BJ (cell line): ENCODE measurements around the gene PTPRG. TPM values are rescaled to one million over a fixed set of nuclear protein-coding genes. Genes with fewer than 3 reads are reported as not detected.

Experiments used
- CTCF ChIA-PET: fragments of 350-600 bp; formaldehyde crosslinking; extraction: SDS; loops from one replicate; lab custom pipeline; 2021; ENCODE audit warnings: antibody characterized with exemption, inconsistent platforms; lab: Yijun Ruan, JAX
- POLR2A ChIA-PET: fragments of 300-600 bp; sonication (Branson Sonifier 250); formaldehyde crosslinking; extraction: SDS; loops from one replicate; lab custom pipeline; 2021; ENCODE audit warnings: antibody characterized with exemption; lab: Charles Lee
- DNase-seq: peaks from one replicate; pipeline ENCODE4 v3.0.0-alpha.2; 2011; ENCODE audit warnings: low read depth
- H3K27me3 ChIP-seq: 2 replicates; pipeline ENCODE4 v1.6.0; 2011; ENCODE audit warnings: low read length; ENCODE audit not compliant: control insufficient read depth, insufficient read depth
- H3K36me3 ChIP-seq: 2 replicates; pipeline ENCODE4 v1.5.1; 2011; ENCODE audit warnings: low read length; ENCODE audit not compliant: control insufficient read depth, insufficient read depth
- H3K4me3 ChIP-seq: 2 replicates; pipeline ENCODE4 v1.5.1; 2011; ENCODE audit warnings: low read depth, mild to moderate bottlenecking, control low read depth, low read length
- polyA plus RNA-seq: library from polyadenylated mRNA; depleted of rRNA; stranded (reverse); fragments of >200 nt; gene quantifications from 2 replicates; pipeline ENCODE4 v1.2.3, GENCODE V29; 2011
- TF ChIP-seq, protein P1 (sequence below): IDR thresholded peaks from 2 replicates; pipeline ENCODE4 v1.5.1; 2011; ENCODE audit warnings: low read depth, mild to moderate bottlenecking, control low read depth, inconsistent platforms, low read length, moderate library complexity; ENCODE audit not compliant: insufficient read depth

Gene PTPRG
- polyA plus RNA-seq, 1 experiment: 20.8 TPM

DNA sequence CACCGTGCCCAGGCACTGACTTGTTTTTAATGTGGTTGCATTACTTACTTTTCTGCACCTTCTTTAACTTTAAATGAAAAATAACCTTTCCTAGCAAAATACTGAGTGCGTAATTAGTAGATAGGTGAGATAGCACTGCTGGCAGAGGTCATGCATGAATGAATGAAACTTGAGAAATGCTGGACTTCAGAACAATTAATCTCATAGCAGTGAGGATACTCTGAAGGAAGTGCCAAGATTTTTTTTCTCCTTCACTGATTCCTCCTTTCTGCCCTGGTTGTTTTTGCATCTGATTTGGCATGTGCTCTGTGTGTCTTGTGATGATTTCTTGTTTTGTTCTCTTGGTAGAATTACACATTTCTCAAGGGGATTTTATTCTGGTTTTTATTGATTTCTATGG, 378.9 kb downstream of the PTPRG start:
- no peak for DNase-seq
- Histone ChIP-seq H3K4me3 (no peak overlapping the region), H3K27me3 (no peaks in the 10 kb centered on the region), H3K36me3 (no peaks in the 10 kb centered on the region)
- CTCF ChIA-PET: no interaction called here
- TF ChIP-seq, protein P1, sequence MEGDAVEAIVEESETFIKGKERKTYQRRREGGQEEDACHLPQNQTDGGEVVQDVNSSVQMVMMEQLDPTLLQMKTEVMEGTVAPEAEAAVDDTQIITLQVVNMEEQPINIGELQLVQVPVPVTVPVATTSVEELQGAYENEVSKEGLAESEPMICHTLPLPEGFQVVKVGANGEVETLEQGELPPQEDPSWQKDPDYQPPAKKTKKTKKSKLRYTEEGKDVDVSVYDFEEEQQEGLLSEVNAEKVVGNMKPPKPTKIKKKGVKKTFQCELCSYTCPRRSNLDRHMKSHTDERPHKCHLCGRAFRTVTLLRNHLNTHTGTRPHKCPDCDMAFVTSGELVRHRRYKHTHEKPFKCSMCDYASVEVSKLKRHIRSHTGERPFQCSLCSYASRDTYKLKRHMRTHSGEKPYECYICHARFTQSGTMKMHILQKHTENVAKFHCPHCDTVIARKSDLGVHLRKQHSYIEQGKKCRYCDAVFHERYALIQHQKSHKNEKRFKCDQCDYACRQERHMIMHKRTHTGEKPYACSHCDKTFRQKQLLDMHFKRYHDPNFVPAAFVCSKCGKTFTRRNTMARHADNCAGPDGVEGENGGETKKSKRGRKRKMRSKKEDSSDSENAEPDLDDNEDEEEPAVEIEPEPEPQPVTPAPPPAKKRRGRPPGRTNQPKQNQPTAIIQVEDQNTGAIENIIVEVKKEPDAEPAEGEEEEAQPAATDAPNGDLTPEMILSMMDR: no peak
- POLR2A ChIA-PET: no interaction called here

DNA sequence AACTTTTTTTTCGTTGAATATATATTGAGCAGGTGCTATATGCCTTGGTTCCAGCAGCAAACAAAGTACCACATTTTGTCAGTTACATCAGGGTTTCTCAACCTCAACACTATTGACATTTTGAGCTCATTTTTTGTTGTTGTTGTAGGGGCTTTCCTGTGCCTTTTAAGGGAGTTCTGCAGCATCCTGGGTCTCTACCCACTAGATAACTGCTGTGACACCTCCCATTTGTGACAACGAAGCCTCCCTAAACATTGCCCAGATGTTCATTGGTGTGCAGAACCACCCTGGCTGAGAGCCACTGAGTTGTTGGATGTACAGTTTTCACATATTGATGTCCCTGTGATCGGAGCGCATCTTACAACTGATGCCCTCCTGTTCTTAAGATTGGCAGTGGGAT, 382.6 kb downstream of the PTPRG start:
- no peak for DNase-seq
- ChIA-PET POLR2A (no interaction called here), CTCF (interaction anchor here (1.0 kb wide), 1 partner anchor 12 kb away, joined by 3 read pairs; no protein-coding TSS in a partner anchor)
- Histone ChIP-seq H3K36me3 (no peaks in the 10 kb centered on the region), H3K27me3 (no peaks in the 10 kb centered on the region), H3K4me3 (no peak overlapping the region)
- TF ChIP-seq, protein P1: no peak

DNA sequence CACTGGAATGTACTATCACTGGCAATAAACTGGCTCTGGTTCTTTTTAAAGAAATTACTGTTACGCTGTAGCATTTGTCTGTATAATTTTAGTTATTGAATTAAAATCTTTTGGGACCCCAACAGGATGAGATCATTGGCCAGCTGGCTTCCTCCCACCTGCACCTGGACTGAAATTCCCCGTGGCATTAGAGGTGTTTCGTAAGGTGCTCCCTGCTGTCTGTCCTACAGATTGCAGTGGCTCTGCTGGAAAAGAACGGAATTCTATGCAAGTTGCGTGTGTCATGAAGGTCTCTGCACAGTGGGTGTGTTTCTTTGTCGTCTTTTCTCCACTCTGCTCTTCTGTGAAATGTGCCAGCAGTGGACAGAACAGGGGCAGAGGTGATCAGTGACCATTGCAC, 383.4 kb downstream of the PTPRG start:
- CTCF ChIA-PET: interaction anchor here (0.8 to 1.1 kb wide), 2 partner anchors 8 to 11 kb away, joined by 3 to 4 read pairs; no protein-coding TSS in a partner anchor
- Histone ChIP-seq H3K27me3 (no peaks in the 10 kb centered on the region), H3K36me3 (no peaks in the 10 kb centered on the region), H3K4me3 (no peak overlapping the region)
- DNase-seq: no peak
- TF ChIP-seq, protein P1: no peak
- POLR2A ChIA-PET: no interaction called here

DNA sequence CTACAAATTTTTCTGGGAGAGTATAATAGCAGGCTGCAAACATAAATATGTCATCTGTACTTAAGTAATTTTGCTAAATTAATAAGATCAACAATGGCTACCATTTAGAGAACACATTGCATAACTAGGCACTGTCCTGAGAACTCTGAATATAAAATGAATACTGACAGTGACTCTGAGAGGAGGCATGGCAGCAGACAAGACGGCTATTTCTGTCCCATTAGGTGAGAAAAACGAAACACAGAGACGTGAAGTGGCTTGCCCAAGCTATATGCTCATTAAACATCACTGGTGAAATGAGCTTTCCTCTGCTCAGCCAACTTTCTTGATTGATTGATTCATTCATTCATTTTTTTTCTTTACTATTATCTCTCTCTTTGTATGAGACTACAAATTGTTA, 384.3 kb downstream of the PTPRG start:
- TF ChIP-seq, protein P1: no peak
- POLR2A ChIA-PET: interaction anchor here (0.6 kb wide), 2 partner anchors 35 to 1963 kb away, joined by 4 to 12 read pairs; no protein-coding TSS in a partner anchor
- Histone ChIP-seq H3K27me3 (no peaks in the 10 kb centered on the region), H3K4me3 (no peak overlapping the region), H3K36me3 (no peaks in the 10 kb centered on the region)
- CTCF ChIA-PET: interaction anchor here (0.8 to 1.1 kb wide), 2 partner anchors 9 to 11 kb away, joined by 3 to 4 read pairs; no protein-coding TSS in a partner anchor
- no peak for DNase-seq

DNA sequence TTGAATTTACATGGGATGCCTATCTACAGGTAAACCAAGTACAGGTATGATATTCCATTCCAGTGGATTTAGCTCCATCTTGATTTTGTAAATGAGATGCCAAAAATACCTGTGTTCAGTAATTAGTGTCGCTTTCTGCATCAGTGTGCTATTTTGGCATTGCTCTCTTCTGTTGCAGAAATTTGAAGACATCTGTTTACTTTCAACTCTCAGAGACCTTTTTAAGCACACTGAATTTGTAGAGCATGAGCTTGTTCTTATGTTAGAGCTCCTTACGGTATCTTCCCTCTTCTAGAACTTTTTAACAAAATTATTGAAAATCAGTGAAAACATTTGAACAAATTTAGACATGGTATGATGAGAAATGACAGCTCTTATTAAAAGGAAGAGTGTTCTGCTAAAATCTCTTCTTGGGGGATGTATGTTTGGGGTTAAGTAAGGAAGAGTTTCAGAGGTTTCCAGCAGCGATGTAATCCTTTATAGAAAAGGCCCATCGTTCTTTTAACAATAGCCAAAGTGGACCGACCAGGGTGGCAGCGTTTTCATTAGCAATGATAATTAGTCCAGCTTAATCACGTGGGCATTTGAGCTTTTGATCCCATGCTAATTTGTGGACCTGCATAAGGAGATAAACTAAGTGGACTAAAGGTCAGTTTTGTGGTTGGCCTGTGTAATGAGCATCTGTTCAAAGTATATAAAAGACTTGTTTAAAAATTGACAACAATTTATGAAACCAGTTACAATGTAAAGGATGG, 385.4 kb downstream of the PTPRG start:
- no peak overlapping the region for H3K4me3 ChIP-seq
- no peaks in the 10 kb centered on the region for H3K27me3 ChIP-seq
- DNase-seq: no peak
- no peaks in the 10 kb centered on the region for H3K36me3 ChIP-seq
- TF ChIP-seq, protein P1: no peak
- ChIA-PET POLR2A (no interaction called here), CTCF (interaction anchor here (1.2 kb wide), 1 partner anchor 10 kb away, joined by 3 read pairs; no protein-coding TSS in a partner anchor)
